IPS-18c (cell line): ENCODE data around the gene PDE10A.
"Not testable (repeated sequence)": the region's sequence is repeated elsewhere in the genome, so short reads cannot be mapped to it uniquely, and the experiment has no call there.

Experiments used
- H3K4me3 ChIP-seq: 2 replicates; pipeline ENCODE4 v1.7.0; 2013; ENCODE audit warnings: low read depth, mild to moderate bottlenecking, low read length, moderate library complexity; ENCODE audit not compliant: insufficient read depth
- H3K9me3 ChIP-seq: one replicate; pipeline ENCODE4 v1.6.1; 2013; ENCODE audit warnings: mild to moderate bottlenecking, low read length, moderate library complexity; ENCODE audit not compliant: control insufficient read depth, insufficient read depth

PDE10A gene

DNA sequence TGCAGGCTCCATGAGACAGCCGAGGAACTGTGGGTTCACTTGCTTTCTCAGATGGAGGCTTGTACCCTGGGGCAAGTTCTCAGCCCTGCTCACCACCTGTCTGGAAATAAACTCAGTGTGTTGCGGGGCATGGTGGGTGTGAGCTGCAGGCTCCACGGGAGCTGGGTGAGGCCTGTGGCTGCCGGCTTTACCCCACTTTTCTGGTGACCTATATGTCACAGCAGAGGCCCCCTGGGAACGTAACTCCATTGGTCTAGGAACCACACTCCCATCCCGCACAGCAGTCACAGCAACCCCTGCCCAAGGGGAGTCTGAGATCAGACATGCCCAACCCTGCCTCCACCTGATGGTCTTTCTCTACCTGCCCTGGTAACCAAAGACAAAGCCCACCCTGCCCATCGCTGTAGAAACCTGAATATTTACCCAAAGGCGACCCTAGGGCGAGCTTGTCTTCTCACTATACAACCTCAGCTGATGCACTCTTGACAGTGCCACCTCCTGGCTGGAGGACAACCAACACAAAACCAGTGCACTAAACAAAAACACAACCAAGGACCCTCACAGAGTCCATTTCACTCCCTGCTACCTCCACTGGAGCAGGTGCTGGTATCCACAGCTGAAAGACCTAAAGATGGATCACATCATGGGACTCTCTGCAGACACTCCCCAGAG is 174.3 kb downstream of the PDE10A start:
- H3K4me3 ChIP-seq: no peak overlapping the region
- H3K9me3 ChIP-seq: no peaks in the 10 kb centered on the region

DNA sequence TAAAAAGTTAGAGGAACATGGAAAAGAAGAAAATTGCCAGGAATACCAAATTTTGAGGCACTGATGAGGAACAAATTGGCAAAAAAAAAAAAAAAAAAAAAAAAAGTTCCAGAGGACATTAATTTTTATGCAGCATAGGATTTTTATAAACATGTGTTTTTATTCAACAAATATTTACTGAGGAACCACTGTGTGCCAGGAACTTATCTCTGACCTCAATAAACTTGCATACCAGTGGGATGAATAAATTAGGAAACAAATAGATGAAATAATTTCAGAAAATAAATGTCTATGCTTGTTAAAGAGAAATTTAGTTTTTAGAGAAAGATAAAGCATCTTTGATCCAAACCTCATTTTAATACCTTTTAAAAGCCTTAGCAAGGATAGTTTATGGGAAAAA is 175.1 kb downstream of the PDE10A start:
- Histone ChIP-seq H3K9me3 (no peaks in the 10 kb centered on the region), H3K4me3 (no peak overlapping the region)

DNA sequence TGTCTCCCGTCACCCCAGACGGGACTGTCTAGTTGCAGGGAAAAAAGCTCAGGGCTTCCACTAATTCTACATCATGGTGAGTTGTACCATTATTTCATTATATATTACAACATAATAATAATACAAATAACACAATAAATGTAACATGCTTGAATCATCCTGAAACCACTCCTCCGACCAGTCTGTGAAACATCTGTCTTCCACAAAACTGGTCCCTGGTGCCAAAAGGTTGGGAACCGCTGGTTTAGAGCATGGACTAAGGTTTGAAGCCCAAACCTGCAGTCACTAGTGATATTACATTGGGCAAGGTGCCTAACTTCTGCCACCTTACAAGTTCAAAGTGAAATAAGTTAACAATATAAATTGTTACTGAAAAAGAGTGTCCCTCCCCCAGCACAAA is 175.7 kb downstream of the PDE10A start:
- H3K9me3 ChIP-seq: no peaks in the 10 kb centered on the region

DNA sequence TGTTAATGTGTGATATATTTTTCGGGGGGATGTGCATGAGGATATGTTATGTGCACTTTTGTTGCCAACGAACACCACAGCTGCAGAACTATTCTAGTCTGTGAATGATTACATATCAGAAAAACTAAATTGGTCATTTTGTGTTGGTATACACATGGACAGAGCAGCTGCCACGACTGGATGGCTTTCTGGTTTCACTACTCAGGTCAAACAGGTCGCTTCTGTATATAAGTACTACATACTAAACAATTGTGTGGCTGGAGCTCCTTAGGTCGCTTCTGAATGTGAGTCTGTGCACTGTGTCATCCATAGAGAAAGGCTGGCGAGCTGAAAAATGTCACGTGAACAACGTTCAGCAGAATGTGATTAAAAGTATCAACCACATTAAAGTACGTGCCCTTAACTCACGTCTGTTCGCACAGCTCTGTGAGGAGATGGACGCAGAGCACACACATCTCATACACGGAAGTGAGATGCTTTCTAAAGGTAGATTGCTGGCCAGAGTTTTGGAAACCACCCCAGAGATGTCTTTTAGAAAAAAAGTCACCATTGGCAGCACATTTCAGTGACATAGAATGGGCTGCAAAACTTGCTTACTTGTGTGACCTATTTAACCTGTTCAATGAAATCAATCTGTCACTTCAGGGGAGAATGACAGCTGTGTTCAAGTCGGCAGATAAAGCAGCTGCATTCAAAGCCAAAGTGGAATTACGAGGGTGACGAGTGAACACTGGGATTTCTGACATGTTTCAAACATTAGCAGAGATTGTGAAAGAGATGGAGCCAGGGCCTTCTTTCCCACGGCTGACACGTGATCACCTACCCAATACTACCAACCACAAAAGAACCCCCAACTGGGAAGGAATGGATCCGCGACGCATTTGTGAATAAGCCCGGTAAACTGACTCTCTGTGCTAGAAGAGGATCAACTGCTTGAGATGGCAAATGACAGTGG is 176.6 kb downstream of the PDE10A start:
- Histone ChIP-seq H3K9me3 (no peaks in the 10 kb centered on the region), H3K4me3 (no peak overlapping the region)

More for the DNA sequence above, 175.7 kb downstream of the PDE10A start:
- H3K4me3 ChIP-seq: no peak overlapping the region

DNA sequence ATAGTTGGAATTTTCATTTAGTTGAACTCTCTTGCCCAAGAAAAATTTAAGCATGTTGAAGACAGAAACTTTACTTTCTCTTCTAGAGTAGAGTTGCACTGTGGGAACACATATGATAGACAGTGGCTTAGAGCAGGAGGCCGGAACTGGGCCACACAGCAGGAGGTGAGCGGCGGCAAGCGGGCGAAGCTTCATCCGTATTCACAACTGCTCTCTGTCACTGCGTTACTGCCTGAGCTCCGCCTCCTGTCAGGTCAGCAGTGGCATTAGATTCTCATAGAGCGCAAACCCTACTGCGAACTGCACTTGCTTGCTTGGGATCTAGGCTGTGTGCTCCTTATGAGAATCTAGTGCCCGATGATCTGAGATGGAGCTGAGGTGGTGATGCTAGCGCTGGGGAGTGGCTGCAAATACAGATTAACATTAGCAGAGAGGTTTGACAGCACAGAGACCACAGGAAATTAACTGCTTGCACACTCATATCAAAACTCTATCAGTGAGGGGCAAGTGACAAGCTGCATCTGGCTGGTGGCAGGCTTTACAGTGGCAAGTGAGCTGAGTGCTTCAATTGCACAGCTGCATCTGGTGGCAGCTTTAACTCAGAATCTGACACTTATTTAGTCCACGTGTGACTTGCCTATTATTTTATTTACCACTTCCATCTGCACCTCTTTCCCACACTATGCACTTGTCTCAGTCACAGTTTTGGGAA is 178.7 kb downstream of the PDE10A start:
- H3K4me3 ChIP-seq: no peak overlapping the region; the same call in 1 of the 2 replicates
- no peaks in the 10 kb centered on the region for H3K9me3 ChIP-seq

DNA sequence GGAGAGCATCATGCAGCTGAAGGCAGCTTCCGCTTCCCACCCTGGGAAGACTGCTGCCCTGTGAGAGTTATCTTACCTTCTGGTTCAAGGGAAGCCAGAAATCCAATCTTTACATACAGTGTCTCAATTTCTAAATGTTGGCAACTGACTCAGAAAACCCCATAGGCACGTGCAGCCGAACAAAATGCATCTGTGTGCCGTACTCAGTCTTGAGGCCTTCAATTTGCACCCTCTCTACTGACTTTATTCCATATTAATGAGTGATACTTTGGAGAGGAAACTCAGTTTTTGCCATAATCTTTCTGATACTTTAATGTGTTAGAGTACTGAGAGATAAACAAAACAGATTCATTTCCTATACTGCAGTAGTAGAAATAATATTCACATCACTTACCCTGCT is 181.1 kb downstream of the PDE10A start:
- Histone ChIP-seq H3K4me3 (no peak overlapping the region), H3K9me3 (no peaks in the 10 kb centered on the region)

DNA sequence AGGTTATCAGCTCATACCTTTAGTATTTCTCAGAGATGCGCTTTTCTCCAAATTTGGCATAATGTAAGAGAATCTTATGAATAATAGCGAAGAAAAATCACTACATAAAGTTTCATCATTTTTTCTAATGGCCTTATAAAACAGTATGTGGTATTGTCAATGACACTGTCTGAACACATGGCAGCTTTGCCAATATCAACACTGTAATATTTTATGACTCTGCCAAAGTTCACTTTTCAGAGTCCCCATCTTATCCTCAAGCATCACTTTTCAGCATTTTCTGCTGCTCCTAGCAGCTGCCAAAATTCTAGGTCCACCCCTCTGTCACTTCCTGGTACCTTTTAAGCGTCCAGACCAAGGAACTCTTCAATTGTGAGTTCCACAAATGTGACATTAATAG is 182.1 kb downstream of the PDE10A start:
- H3K4me3 ChIP-seq: no peak overlapping the region
- H3K9me3 ChIP-seq: no peaks in the 10 kb centered on the region

GRCh38 chr6:165478581-165478980 is 184.5 kb downstream of the PDE10A start:
- Histone ChIP-seq H3K9me3 (no peaks in the 10 kb centered on the region), H3K4me3 (no peak overlapping the region)

- no peaks in the 10 kb centered on the region for H3K9me3 ChIP-seq
- no peak overlapping the region for H3K4me3 ChIP-seq
Measured at GRCh38 chr6:165469483-165469882, 193.6 kb downstream of the PDE10A start.

DNA sequence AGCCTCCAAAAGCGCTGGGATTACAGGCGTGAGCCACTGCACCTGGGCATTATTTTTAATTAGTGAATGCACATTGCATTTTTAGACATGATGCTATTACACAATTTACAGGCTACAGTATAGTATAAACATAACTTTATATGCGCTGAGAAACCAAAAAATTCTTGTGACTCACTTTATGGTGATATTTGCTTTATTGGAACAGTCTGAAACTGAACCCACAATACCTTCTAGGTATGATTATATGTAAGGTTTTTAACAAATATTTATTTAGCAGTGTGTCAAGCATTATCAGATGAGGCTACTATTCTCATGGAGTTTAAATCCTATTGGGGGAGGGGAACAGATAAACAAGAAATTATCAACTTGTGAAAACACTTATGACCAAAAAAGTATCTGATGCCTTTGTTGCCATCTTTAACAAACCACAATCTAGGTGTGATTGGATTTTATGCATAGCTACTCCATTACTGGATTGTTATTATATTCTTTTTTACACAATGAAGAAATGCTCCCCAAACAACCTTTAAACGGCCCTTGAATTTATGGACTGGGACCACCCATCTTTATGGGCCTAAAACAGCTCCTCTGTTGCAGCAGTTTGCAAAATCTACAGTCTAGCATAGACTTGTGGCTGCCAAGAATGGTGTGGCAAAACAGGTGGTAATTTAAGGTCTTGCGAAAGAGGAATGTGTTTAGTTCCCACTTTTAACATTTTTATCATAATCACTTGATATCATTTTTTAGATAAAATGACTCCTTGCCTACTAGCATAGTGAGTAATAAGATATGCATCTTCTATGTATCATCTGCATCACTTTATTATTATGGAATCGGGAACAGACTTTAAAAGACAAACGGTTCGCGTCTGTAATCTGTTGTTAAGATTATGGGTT is 194.5 kb downstream of the PDE10A start:
- Histone ChIP-seq H3K4me3 (no peak overlapping the region), H3K9me3 (peaks cover under 1% of the 10 kb centered on the region)

- not testable (repeated sequence) for H3K9me3 ChIP-seq, H3K4me3 ChIP-seq
Measured at GRCh38 chr6:165463499-165463898, 199.5 kb downstream of the PDE10A start.

DNA sequence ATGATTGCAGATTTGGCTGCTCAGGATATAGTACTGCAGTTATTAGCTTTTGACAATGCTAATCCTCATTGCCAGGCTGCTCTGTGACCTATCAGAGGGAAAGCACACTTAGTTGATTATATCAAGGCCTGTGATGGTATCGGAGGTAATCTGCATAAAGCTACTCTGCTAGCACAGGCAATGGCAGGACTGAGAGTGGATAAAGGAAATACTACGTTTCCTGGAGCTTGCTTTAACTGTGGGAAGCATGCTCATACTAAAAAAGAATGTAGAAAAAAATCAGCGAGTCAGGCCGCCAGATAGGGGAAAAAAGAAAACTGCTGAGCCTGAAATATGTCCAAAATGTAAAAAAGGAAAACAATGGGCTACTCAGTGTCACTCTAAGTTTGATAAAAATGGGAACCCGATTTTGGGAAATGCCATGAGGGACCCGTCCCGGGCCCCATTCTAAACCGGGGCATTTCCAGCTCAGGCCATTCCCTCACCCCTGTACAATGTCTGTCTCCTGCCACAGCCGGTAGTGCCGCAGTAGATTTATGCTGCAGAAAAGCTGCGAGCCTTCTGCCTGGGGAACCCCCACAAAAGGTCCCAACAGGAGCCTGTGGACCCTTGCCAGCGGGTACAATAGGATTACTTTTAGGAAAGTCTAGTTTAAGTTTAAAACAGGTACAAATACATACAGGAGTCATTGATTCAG is 203.3 kb downstream of the PDE10A start:
- not testable (repeated sequence) for H3K9me3 ChIP-seq, H3K4me3 ChIP-seq

DNA sequence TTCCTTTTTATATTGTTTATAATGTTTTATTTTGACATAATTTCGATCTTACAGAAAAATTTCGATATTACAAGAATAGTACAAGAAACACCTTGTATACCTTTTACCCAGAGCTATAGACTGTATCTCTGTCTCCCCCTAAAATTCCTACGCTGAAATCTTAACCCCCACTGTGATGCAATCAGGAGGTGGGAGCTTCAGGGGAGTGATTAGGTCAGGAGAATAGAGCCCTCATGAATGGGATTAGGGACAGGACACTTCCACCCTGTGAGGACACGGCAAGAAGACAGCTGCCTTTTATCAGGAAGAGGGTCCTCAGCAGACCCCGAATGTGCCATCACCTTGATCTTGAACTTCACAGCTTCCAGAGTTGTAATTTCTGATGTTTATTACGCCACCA is 204.9 kb downstream of the PDE10A start:
- no peak overlapping the region for H3K4me3 ChIP-seq
- H3K9me3 ChIP-seq: peaks cover 2% of the 10 kb centered on the region

GRCh38 chr6:165456286-165456685 is 206.8 kb downstream of the PDE10A start:
- peaks cover 2% of the 10 kb centered on the region for H3K9me3 ChIP-seq
- H3K4me3 ChIP-seq: no peak overlapping the region

- H3K4me3 ChIP-seq: no peak overlapping the region
- H3K9me3 ChIP-seq: peaks cover 2% of the 10 kb centered on the region
Measured at GRCh38 chr6:165455488-165455887, 207.6 kb downstream of the PDE10A start.

GRCh38 chr6:165453395-165453794 is 209.6 kb downstream of the PDE10A start:
- Histone ChIP-seq H3K9me3 (no peaks in the 10 kb centered on the region), H3K4me3 (no peak overlapping the region)
